HG03280 (cell line): ENCODE results near the gene HIVEP3.
A peak's percentile ranks its signal among the peaks of the same experiment; 100 is the strongest.
"Not testable (repeated sequence)": the region's sequence is repeated elsewhere in the genome, so short reads cannot be mapped to it uniquely, and the experiment has no call there.

ENCODE experiments used
- ATAC-seq: cut with Tn5 transposase; IDR thresholded peaks from one replicate; pipeline ENCODE4 v1.9.1; 2021; ENCODE audit warnings: mild to moderate bottlenecking, moderate library complexity; ENCODE audit not compliant: unreplicated experiment

Gene HIVEP3

GRCh38 chr1:41921271-41921670 lies 2.5 kb upstream of the HIVEP3 start:
- not testable (repeated sequence) for ATAC-seq

- ATAC-seq = no peak
Measured at GRCh38 chr1:41920658-41921057, 1.9 kb upstream of the HIVEP3 start.

- peak; percentile 73 for ATAC-seq
Measured at GRCh38 chr1:41919764-41920397, 1.2 kb upstream of the HIVEP3 start.

GRCh38 chr1:41919131-41919530 lies 409 bp upstream of the HIVEP3 start:
- no peak for ATAC-seq

- no peak for ATAC-seq
Measured at GRCh38 chr1:41917835-41918449, 780 bp downstream of the HIVEP3 start.

- ATAC-seq = no peak
Measured at GRCh38 chr1:41917076-41917475, 1.6 kb downstream of the HIVEP3 start.

- ATAC-seq = no peak
Measured at GRCh38 chr1:41915786-41916571, 2.7 kb downstream of the HIVEP3 start.

- no peak for ATAC-seq
Measured at GRCh38 chr1:41914516-41914915, 4.2 kb downstream of the HIVEP3 start.

GRCh38 chr1:41913014-41913413 lies 5.7 kb downstream of the HIVEP3 start:
- ATAC-seq = no peak

- ATAC-seq = no peak
Measured at GRCh38 chr1:41908288-41908895, 10.3 kb downstream of the HIVEP3 start.

- ATAC-seq = no peak
Measured at GRCh38 chr1:41907446-41907845, 11.3 kb downstream of the HIVEP3 start.

GRCh38 chr1:41906943-41907342 lies 11.8 kb downstream of the HIVEP3 start:
- ATAC-seq = no peak

GRCh38 chr1:41905093-41905675 lies 13.5 kb downstream of the HIVEP3 start:
- no peak for ATAC-seq

- ATAC-seq = no peak
Measured at GRCh38 chr1:41902664-41903063, 16.1 kb downstream of the HIVEP3 start.

- no peak for ATAC-seq
Measured at GRCh38 chr1:41902159-41902577, 16.6 kb downstream of the HIVEP3 start.

GRCh38 chr1:41901551-41901950 lies 17.2 kb downstream of the HIVEP3 start:
- ATAC-seq = no peak

GRCh38 chr1:41900603-41901444 lies 17.9 kb downstream of the HIVEP3 start:
- no peak for ATAC-seq

- no peak for ATAC-seq
Measured at GRCh38 chr1:41898191-41898713, 20.5 kb downstream of the HIVEP3 start.

GRCh38 chr1:41895552-41895951 lies 23.2 kb downstream of the HIVEP3 start:
- ATAC-seq = no peak
